Left renal pelvis (tissue), 4 donors: ENCODE data around the gene CD3E. TPM values are rescaled to one million over a fixed set of nuclear protein-coding genes. Genes with fewer than 3 reads are reported as not detected.

ENCODE experiments used
- DNase-seq, 4 donors: peaks; one replicate each; pipeline ENCODE4 v3.0.0-alpha.2; 2013; ENCODE audit warnings: low read depth in 4 of 4, low spot score in 3 of 4
- polyA plus RNA-seq, 4 donors: library from polyadenylated mRNA; unstranded; fragments of 120-200 nt; gene quantifications; one replicate each; pipeline ENCODE4 v1.2.1, GENCODE V29; 2013; ENCODE audit not compliant: insufficient read length in 4 of 4

The CD3E gene
- polyA plus RNA-seq = 1 to 10 TPM in 1 of 4 donors, under 1 TPM in 3; 0.32 to 1.4 (median 0.35) TPM

GRCh38 chr11:118304568-118305248, at the start of gene CD3E:
TSS of gene CD3E (plus strand) at chr11:118304730. CDS start at chr11:118304953, 223 bp downstream.
- DNase-seq = no peak

GRCh38 chr11:118258410-118258809, 46.1 kb upstream of the CD3E start:
- DNase-seq = no peak

- no peak for DNase-seq
Measured at GRCh38 chr11:118259138-118259537, 45.4 kb upstream of the CD3E start.

DNA sequence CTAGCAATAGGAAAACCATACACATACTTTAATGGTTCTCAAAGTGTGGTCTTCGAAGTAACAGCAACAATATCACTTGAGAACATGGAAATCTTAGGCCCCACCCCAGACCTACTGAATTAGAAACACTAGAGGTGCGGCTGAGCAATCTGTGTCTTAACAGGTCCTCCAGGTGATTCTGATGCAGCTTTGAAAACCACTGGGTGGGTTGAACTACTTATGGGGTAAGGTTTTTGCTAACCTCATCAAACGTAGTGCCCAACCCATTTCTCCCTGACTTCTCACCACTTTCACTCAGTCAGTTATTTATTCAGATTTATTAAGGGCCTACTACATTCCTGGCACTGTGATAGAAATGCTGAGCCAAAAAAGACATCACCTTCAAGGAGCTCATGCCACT, 44.2 kb upstream of the CD3E start:
- DNase-seq = no peak

DNA sequence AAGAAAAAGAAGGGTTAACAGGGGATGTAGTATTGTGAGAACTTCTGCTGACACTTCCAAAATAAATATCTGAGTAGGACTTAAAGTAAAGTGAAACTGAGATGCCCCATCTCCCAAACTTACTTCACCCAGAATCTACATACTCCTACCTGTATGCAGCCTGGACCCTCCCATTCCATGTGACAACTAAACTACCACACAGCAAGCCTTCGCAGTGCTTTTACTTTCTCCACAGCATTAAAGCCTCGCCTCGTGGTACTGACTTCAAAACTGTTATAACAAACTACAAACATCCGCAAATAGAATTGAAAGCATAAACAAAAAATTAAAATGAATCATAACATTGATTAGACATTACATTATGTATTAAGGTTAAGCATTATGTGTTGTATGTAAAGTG, 41.4 kb upstream of the CD3E start:
- DNase-seq = no peak

GRCh38 chr11:118263695-118264568, 40.6 kb upstream of the CD3E start, which contains the start of gene MPZL2:
TSS of gene MPZL2 (minus strand) at chr11:118264297. CDS start at chr11:118264153, 144 bp downstream.
- no peak for DNase-seq

GRCh38 chr11:118264569-118265465, 39.7 kb upstream of the CD3E start:
- no peak for DNase-seq

GRCh38 chr11:118265954-118266353, 38.6 kb upstream of the CD3E start:
- no peak for DNase-seq

- DNase-seq = no peak
Measured at GRCh38 chr11:118267486-118267885, 37.0 kb upstream of the CD3E start.

- no peak for DNase-seq
Measured at GRCh38 chr11:118272001-118272400, 32.5 kb upstream of the CD3E start.

GRCh38 chr11:118274186-118274585, 30.3 kb upstream of the CD3E start:
- DNase-seq = no peak

- DNase-seq = no peak
Measured at GRCh38 chr11:118275176-118275575, 29.4 kb upstream of the CD3E start.

GRCh38 chr11:118276422-118276821, 28.1 kb upstream of the CD3E start:
- DNase-seq = no peak

DNA sequence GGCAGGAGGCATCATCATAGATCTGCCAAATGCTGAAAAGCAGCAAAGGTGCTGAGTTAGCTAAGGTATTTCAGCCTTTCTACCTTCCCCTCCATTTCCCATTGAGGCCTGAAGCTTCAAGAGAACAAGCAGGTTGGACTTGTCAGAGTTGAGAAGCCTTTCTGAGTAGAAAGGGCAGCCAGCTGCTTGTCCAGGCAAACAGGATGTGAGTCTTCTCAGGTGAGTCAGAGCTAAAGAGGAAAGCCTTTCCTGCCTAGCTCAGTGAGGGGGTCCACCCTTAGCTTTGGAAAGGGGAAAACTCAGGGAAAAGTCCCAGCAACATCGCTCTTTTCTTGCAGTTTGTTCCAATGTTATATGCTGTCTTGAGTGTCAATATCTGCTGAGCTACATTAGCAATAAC, 27.2 kb upstream of the CD3E start:
- no peak for DNase-seq

DNA sequence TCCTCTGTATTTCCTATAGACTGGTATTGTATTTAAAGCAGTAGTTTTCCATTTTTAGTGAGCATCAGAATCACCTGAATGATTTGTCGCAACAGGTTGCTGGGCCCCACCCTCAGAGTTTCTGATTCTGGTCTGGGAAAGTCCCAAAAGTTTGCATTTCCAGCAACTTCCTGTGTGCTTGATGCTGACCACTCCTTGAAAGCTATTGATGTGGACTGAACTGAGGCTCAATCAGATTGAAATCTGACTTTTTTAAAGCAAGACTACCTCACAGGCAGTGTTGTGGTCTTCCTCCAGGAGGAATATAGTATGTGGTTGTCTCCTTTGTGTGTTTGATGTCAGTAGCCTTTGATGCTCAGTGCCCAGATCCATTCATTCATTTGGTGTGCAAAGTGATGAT, 23.2 kb upstream of the CD3E start:
- no peak for DNase-seq

- no peak for DNase-seq
Measured at GRCh38 chr11:118282606-118283005, 21.9 kb upstream of the CD3E start.

- no peak for DNase-seq
Measured at GRCh38 chr11:118283037-118283636, 21.4 kb upstream of the CD3E start.

- no peak for DNase-seq
Measured at GRCh38 chr11:118283756-118284350, 20.7 kb upstream of the CD3E start.

DNA sequence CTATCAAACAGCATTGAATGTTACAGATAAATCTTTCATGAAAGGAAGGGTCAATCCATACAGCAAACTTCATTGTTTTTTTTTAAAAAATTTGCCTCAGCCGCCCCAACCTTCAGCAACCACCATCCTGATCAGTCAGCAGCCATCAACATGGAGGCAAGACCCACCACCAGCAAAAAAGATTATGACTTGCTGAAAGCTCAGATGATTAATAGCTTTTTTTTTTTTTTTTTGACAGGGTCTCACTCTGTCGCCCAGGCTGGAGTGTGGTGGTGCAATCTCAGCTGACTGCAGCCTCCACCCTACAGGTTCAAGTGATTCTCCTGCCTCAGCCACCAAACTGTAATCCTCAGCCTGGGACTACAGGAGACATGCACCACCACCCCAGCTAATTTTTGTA, 18.0 kb upstream of the CD3E start:
- no peak for DNase-seq

DNA sequence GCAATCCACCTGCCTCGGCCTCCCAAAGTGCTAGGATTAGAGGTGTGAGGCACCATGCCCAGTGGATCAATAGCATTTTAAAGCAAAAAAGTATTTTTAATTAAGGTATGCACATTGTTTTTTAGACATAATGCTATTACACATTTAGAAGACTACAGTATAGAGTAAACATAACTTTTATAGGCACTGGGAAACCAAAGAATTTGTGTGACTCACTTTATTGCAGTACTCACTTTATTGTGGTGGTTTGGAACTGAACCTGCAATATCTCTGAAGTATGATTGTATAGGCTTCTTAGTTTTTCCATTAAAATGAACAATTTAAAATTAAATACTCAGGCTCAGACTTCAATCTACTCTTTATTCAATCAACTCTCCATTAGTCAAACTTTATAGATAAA, 17.5 kb upstream of the CD3E start:
- DNase-seq = no peak
